A673 (cell line): Measurements from ENCODE around the gene DIP2B. TPM values are rescaled to one million over a fixed set of nuclear protein-coding genes. Genes with fewer than 3 reads are reported as not detected.

ENCODE experiments used
- BruUV-seq: library from RNA; stranded (reverse); fragments of 400-500 nt; replicated peaks from 2 replicates; lab custom pipeline; 2021; lab: Mats Ljungman, UMichigan
- CTCF ChIA-PET: fragments of 300-600 bp; sonication (Branson Sonifier 250); formaldehyde crosslinking; loops from one replicate; lab custom pipeline; 2022; ENCODE audit warnings: antibody characterized with exemption; lab: Charles Lee
- POLR2A ChIA-PET: fragments of 300-600 bp; sonication (Branson Sonifier 250); formaldehyde crosslinking; loops from one replicate; lab custom pipeline; 2022; ENCODE audit warnings: antibody characterized with exemption; ENCODE audit not compliant: low non-redundant PET; lab: Charles Lee
- DNase-seq: peaks from one replicate; pipeline ENCODE4 v3.0.0-alpha.2; 2015; ENCODE audit warnings: low spot score
- H3K27ac ChIP-seq: fragments of 200-600 bp; sonication (generic); 2 replicates; pipeline ENCODE4 v1.5.1; 2016; ENCODE audit warnings: mixed run types, low read depth, mild to moderate bottlenecking, mixed read lengths, antibody characterized with exemption, low read length; ENCODE audit not compliant: poor library complexity, severe bottlenecking
- H3K27me3 ChIP-seq: fragments of 200-600 bp; sonication (generic); replicated peaks from 2 replicates; pipeline ENCODE4 v1.6.1; 2017; ENCODE audit warnings: mixed run types, low read depth, mild to moderate bottlenecking, mixed read lengths, antibody characterized with exemption, low read length; ENCODE audit not compliant: insufficient read depth, poor library complexity
- H3K36me3 ChIP-seq: fragments of 200-600 bp; sonication (generic); 2 replicates; pipeline ENCODE4 v1.6.1; 2016; ENCODE audit warnings: mixed run types, mild to moderate bottlenecking, mixed read lengths, antibody characterized with exemption, low read length; ENCODE audit not compliant: insufficient read depth, poor library complexity, severe bottlenecking
- H3K4me1 ChIP-seq: fragments of 200-600 bp; sonication (generic); 2 replicates; pipeline ENCODE4 v1.6.1; 2017; ENCODE audit warnings: mixed run types, mild to moderate bottlenecking, mixed read lengths, antibody characterized with exemption, low read length; ENCODE audit not compliant: insufficient read depth, poor library complexity, severe bottlenecking
- H3K4me3 ChIP-seq: fragments of 200-600 bp; sonication (generic); 2 replicates; pipeline ENCODE4 v1.5.1; 2016; ENCODE audit warnings: low read depth, mixed run types, mild to moderate bottlenecking, mixed read lengths, low read length; ENCODE audit not compliant: poor library complexity, severe bottlenecking
- H3K9me3 ChIP-seq: fragments of 200-600 bp; sonication (generic); 2 replicates; pipeline ENCODE4 v1.6.1; 2016; ENCODE audit warnings: mixed run types, low read depth, mild to moderate bottlenecking, mixed read lengths, antibody characterized with exemption, low read length; ENCODE audit not compliant: poor library complexity, severe bottlenecking
- EZH2 ChIP-seq: fragments of 200-600 bp; sonication (generic); IDR thresholded peaks from 2 replicates; pipeline ENCODE4 v1.6.1; 2017; ENCODE audit warnings: borderline replicate concordance, low read depth, mild to moderate bottlenecking, mixed read lengths, antibody characterized with exemption, low read length; ENCODE audit not compliant: poor library complexity, severe bottlenecking
- intact Hi-C: fragments of 100-400 bp; cut with micrococcal nuclease; formaldehyde crosslinking; loops from one replicate; pipeline ENCODE4 v1.10.0; 2022; ENCODE audit not compliant: unreplicated experiment
- total RNA-seq: library from RNA; stranded (reverse); gene quantifications from 2 replicates; pipeline ENCODE4 v1.2.3, GENCODE V29; 2021
- TF ChIP-seq, protein P1 (sequence below): fragments of 300-800, 200-600 bp; sonication (generic); conservative IDR thresholded peaks from 2 replicates; pipeline ENCODE4 v1.5.1; 2017; ENCODE audit warnings: low read depth, mild to moderate bottlenecking, antibody characterized with exemption, low read length, moderate library complexity, mixed read lengths

DIP2B gene
- total RNA-seq, 1 experiment from 2014 or later, result 40.5 TPM

GRCh38 chr12:50564237-50564947, 59.6 kb downstream of the DIP2B start:
- POLR2A ChIA-PET, result no interaction called here
- peak; percentile 74 for DNase-seq
- no peaks in the 10 kb centered on the region for H3K9me3 ChIP-seq
- CTCF ChIA-PET, result no interaction called here
- no peaks in the 10 kb centered on the region for H3K27me3 ChIP-seq
- H3K36me3 ChIP-seq, result no peaks in the 10 kb centered on the region
- no TSS peak for BruUV-seq
- peak overlapping the region; percentile 28 for H3K27ac ChIP-seq
- peak overlapping the region; percentile 15 for H3K4me3 ChIP-seq
- peaks cover 64% of the 10 kb centered on the region for H3K4me1 ChIP-seq
- intact Hi-C loops, result no loop called here
- no peak for TF ChIP-seq EZH2
- TF ChIP-seq, protein P1, sequence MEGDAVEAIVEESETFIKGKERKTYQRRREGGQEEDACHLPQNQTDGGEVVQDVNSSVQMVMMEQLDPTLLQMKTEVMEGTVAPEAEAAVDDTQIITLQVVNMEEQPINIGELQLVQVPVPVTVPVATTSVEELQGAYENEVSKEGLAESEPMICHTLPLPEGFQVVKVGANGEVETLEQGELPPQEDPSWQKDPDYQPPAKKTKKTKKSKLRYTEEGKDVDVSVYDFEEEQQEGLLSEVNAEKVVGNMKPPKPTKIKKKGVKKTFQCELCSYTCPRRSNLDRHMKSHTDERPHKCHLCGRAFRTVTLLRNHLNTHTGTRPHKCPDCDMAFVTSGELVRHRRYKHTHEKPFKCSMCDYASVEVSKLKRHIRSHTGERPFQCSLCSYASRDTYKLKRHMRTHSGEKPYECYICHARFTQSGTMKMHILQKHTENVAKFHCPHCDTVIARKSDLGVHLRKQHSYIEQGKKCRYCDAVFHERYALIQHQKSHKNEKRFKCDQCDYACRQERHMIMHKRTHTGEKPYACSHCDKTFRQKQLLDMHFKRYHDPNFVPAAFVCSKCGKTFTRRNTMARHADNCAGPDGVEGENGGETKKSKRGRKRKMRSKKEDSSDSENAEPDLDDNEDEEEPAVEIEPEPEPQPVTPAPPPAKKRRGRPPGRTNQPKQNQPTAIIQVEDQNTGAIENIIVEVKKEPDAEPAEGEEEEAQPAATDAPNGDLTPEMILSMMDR, result no peak

- POLR2A ChIA-PET, result no interaction called here
- Histone ChIP-seq H3K27me3 (no peaks in the 10 kb centered on the region), H3K36me3 (no peaks in the 10 kb centered on the region), H3K4me3 (no peak overlapping the region), H3K9me3 (no peaks in the 10 kb centered on the region), H3K4me1 (peaks cover 69% of the 10 kb centered on the region), H3K27ac (peak overlapping the region; percentile 28)
- BruUV-seq, result no TSS peak
- CTCF ChIA-PET, result interaction anchor here (0.8 kb wide), 1 partner anchor 453 kb away, joined by 3 read pairs; no protein-coding TSS in a partner anchor
- TF ChIP-seq EZH2, result no peak
- TF ChIP-seq, protein P1, result no peak
- DNase-seq, result no peak
- intact Hi-C loops, result no loop called here
These were observed 60.1 kb downstream of the DIP2B start for GRCh38 chr12:50564948-50565297.

- intact Hi-C loops, result no loop called here
- Histone ChIP-seq H3K27ac (no peak overlapping the region), H3K9me3 (no peaks in the 10 kb centered on the region), H3K36me3 (no peaks in the 10 kb centered on the region), H3K27me3 (no peaks in the 10 kb centered on the region), H3K4me3 (no peak overlapping the region), H3K4me1 (peaks cover 72% of the 10 kb centered on the region)
- ChIA-PET CTCF (no interaction called here), POLR2A (no interaction called here)
- TF ChIP-seq, protein P1, result no peak
- no TSS peak for BruUV-seq
- DNase-seq, result no peak
These were observed 61.3 kb downstream of the DIP2B start for GRCh38 chr12:50566066-50566465.
